HepG2 (cell line): ENCODE data around the gene TDP2. TPM values are rescaled to one million over a fixed set of nuclear protein-coding genes. Genes with fewer than 3 reads are reported as not detected.

Experiments used
- AGO2 ChIP-seq: fragments of 200-400 bp; formaldehyde crosslinking; optimal IDR thresholded peaks from 2 replicates; pipeline ENCODE3; 2017; ENCODE audit warnings: mild to moderate bottlenecking, low read depth, low read length, moderate library complexity
- ASH2L ChIP-seq: fragments of 300-600, 200-600 bp; sonication (generic); IDR thresholded peaks from 2 replicates; pipeline ENCODE4 v1.7.0; 2017; ENCODE audit warnings: low read depth, mild to moderate bottlenecking, moderate library complexity, mixed read lengths, low read length; ENCODE audit not compliant: insufficient read length
- CTCF ChIP-seq: sonication (generic); formaldehyde crosslinking; IDR thresholded peaks from 2 replicates; pipeline ENCODE4 v1.5.0; 2020; ENCODE audit warnings: mild to moderate bottlenecking, missing genetic modification reagents, moderate library complexity
- DNMT3B ChIP-seq: conservative IDR thresholded peaks from 2 replicates; pipeline ENCODE4 v1.6.1; 2016; ENCODE audit warnings: missing biosample characterization, control low read depth
- HNRNPLL ChIP-seq: fragments of 200-400 bp; formaldehyde crosslinking; IDR thresholded peaks from 2 replicates; pipeline ENCODE4 v1.6.1; 2017; ENCODE audit warnings: mild to moderate bottlenecking, low read depth, low read length; ENCODE audit not compliant: poor library complexity, severe bottlenecking
- HOMEZ ChIP-seq: IDR thresholded peaks from 2 replicates; pipeline ENCODE4 v1.6.1; 2016; ENCODE audit warnings: low read depth
- KDM2A ChIP-seq: sonication (generic); formaldehyde crosslinking; IDR thresholded peaks from 2 replicates; pipeline ENCODE4 v1.4.0; 2020; ENCODE audit warnings: low read depth, missing genetic modification reagents, borderline replicate concordance
- KMT2A ChIP-seq: sonication (generic); formaldehyde crosslinking; IDR thresholded peaks from 2 replicates; pipeline ENCODE4 v1.4.0; 2020; ENCODE audit warnings: missing genetic modification reagents
- MAFG ChIP-seq: sonication (generic); formaldehyde crosslinking; IDR thresholded peaks from 2 replicates; pipeline ENCODE4 v1.5.1; 2020; ENCODE audit warnings: mild to moderate bottlenecking, missing genetic modification reagents
- MBNL3 ChIP-seq: fragments of 250-450 bp; sonication (Bioruptor Pico); conservative IDR thresholded peaks from 2 replicates; pipeline ENCODE4 v1.8.0; 2022; ENCODE audit warnings: mild to moderate bottlenecking, inconsistent platforms
- MXI1 ChIP-seq: IDR thresholded peaks from 3 replicates; pipeline ENCODE4 v1.6.1; 2012; ENCODE audit warnings: low read depth, low read length, inconsistent platforms, borderline replicate concordance
- PHF21A ChIP-seq: sonication (generic); formaldehyde crosslinking; IDR thresholded peaks from 2 replicates; pipeline ENCODE4 v1.5.0; 2020; ENCODE audit warnings: mild to moderate bottlenecking, missing genetic modification reagents
- RAD51 ChIP-seq: fragments of 450-650 bp; IDR thresholded peaks from 2 replicates; pipeline ENCODE4 v1.6.1; 2016; ENCODE audit warnings: borderline replicate concordance
- SALL2 ChIP-seq: sonication (generic); formaldehyde crosslinking; IDR thresholded peaks from 2 replicates; pipeline ENCODE4 v1.8.1; 2023; ENCODE audit warnings: mild to moderate bottlenecking, missing genetic modification reagents, inconsistent platforms
- SOX13 ChIP-seq, 3 experiments: fragments of 450-650 bp in 1 of 3; sonication (generic) in 1 of 3; formaldehyde crosslinking in 1 of 3; IDR thresholded peaks in 2 of 3; conservative IDR thresholded peaks in 1 of 3; 2 replicates each; pipeline versions ENCODE4 v1.5.0 to v1.6.1; 2016 to 2020; ENCODE audit warnings: antibody characterized with exemption in 1 of 3, mild to moderate bottlenecking in 1 of 3, missing compliant biosample characterization in 1 of 3, missing genetic modification reagents in 1 of 3, moderate library complexity in 1 of 3
- SP5 ChIP-seq: IDR thresholded peaks from 2 replicates; pipeline ENCODE4 v1.6.1; 2016; ENCODE audit warnings: low read depth, borderline replicate concordance
- TFDP2 ChIP-seq: sonication (generic); formaldehyde crosslinking; IDR thresholded peaks from 2 replicates; pipeline ENCODE4 v1.4.0; 2020; ENCODE audit warnings: missing genetic modification reagents
- TMF1 ChIP-seq: sonication (generic); formaldehyde crosslinking; IDR thresholded peaks from 2 replicates; pipeline ENCODE4 v1.8.1; 2022; ENCODE audit warnings: low read depth, missing genetic modification reagents
- TOPORS ChIP-seq: sonication (generic); formaldehyde crosslinking; IDR thresholded peaks from 2 replicates; pipeline ENCODE4 v1.8.0; 2023; ENCODE audit warnings: mild to moderate bottlenecking, missing genetic modification reagents
- U2AF2 ChIP-seq: fragments of 200-400 bp; formaldehyde crosslinking; IDR thresholded peaks from 2 replicates; pipeline ENCODE4 v1.6.1; 2017; ENCODE audit warnings: low read depth, mild to moderate bottlenecking, low read length
- ZNF329 ChIP-seq: sonication (generic); formaldehyde crosslinking; IDR thresholded peaks from 2 replicates; pipeline ENCODE4 v1.9.0; 2021; ENCODE audit warnings: low read depth, mild to moderate bottlenecking, missing genetic modification reagents
- ZNF558 ChIP-seq: sonication (generic); formaldehyde crosslinking; IDR thresholded peaks from 2 replicates; pipeline ENCODE4 v1.9.0; 2022; ENCODE audit warnings: mild to moderate bottlenecking, missing genetic modification reagents, borderline replicate concordance
- ZNF672 ChIP-seq: sonication (generic); formaldehyde crosslinking; IDR thresholded peaks from 2 replicates; pipeline ENCODE4 v1.8.1; 2022; ENCODE audit warnings: missing genetic modification reagents
- ZNF740 ChIP-seq: sonication (generic); formaldehyde crosslinking; IDR thresholded peaks from 2 replicates; pipeline ENCODE4 v1.4.0; 2020; ENCODE audit warnings: missing genetic modification reagents
- ZNF883 ChIP-seq: sonication (generic); formaldehyde crosslinking; IDR thresholded peaks from 2 replicates; pipeline ENCODE4 v1.5.1; 2020; ENCODE audit warnings: mild to moderate bottlenecking, missing genetic modification reagents; ENCODE audit errors: not compliant biosample characterization
- polyA plus RNA-seq, 8 experiments: library from polyadenylated mRNA; depleted of rRNA in 3 of 8; stranded (reverse) in 7 of 8; unstranded in 1 of 8; fragments of >200 nt; fragmentation: Illumina TruSeq in 4 of 8; extraction: Trizol in 4 of 8; gene quantifications; 2 replicates each; pipeline versions ENCODE4 v1.2.1 to v1.2.3, GENCODE V29; 2011 to 2016; ENCODE audit warnings: low read depth in 4 of 8, missing spikeins in 1 of 8, mixed read lengths in 1 of 8; ENCODE audit not compliant: insufficient read depth in 1 of 8
- total RNA-seq, 5 experiments: library from RNA; depleted of rRNA; stranded (reverse); fragments of >200 nt; fragmentation: Illumina TruSeq; extraction: Trizol; gene quantifications; 2 replicates each; pipeline ENCODE4 v1.2.3, GENCODE V29; 2016; ENCODE audit warnings: low read depth in 1 of 5

TDP2 gene
- total and polyA plus RNA-seq, 2 of the 13 experiments (the other 11 are each of a cell fraction or from before 2014, with no cell fraction given) = 30.5 to 42.6 TPM

GRCh38 chr6:24666641-24667377 is at the start of gene TDP2, which contains the start of gene ACOT13 (continued):
- TF ChIP-seq SALL2 (CRISPR knock-in tag) (peak; percentile 95), ZNF672 (CRISPR knock-in tag) (peak; percentile 89), CTCF (CRISPR knock-in tag) (peak; percentile 76), MXI1 (peak; percentile 59; the same call in 2 of the 3 replicates), DNMT3B (CRISPR knock-in tag) (peak; percentile 94; the same call in 1 of the 2 replicates), PHF21A (peak; percentile 96), SP5 (peak; percentile 65), ZNF329 (CRISPR knock-in tag) (0 out of 2 replicates have a peak, but pooled peaks have one; percentile 5), TOPORS (CRISPR knock-in tag) (peak; percentile 87), ZNF558 (CRISPR knock-in tag) (no peak), U2AF2 (peak; percentile 81; the same call in 1 of the 2 replicates), TFDP2 (CRISPR knock-in tag) (peak; percentile 93), ASH2L (peak; percentile 96), MBNL3 (no peak), KMT2A (CRISPR knock-in tag) (peak; percentile 97), ZNF740 (CRISPR knock-in tag) (no peak), RAD51 (no peak), HNRNPLL (peak; percentile 98), KDM2A (CRISPR knock-in tag) (peak; percentile 96), ZNF883 (CRISPR knock-in tag) (peak; percentile 95), AGO2 (peak; percentile 75), TMF1 (no peak; the same call in 1 of the 2 replicates), SOX13 (IDR thresholded peaks at IDR 0.05) (peak; percentile 41; the same call in 1 of the 2 replicates), SOX13 (CRISPR knock-in tag; conservative IDR thresholded peaks at IDR 0.05 in 1 of 2, IDR thresholded peaks at IDR 0.05 in 1 of 2) (peak in 1 of 2 experiments; percentile 27; a peak in 2 of 4 replicates), HOMEZ (CRISPR knock-in tag) (peak; percentile 96), MAFG (CRISPR knock-in tag) (no peak)
